Urinary bladder (tissue), 4 donors: ENCODE results near the gene EHHADH. TPM values are rescaled to one million over a fixed set of nuclear protein-coding genes. Genes with fewer than 3 reads are reported as not detected.
"Not testable (repeated sequence)": the region's sequence is repeated elsewhere in the genome, so short reads cannot be mapped to it uniquely, and the experiment has no call there.

ENCODE experiments used
- DNase-seq: peaks from one replicate; pipeline ENCODE4 v3.0.0-alpha.2; 2015; ENCODE audit errors: extremely low spot score
- H3K27ac ChIP-seq: one replicate; pipeline ENCODE4 v1.5.1; 2013; ENCODE audit warnings: low read depth, mild to moderate bottlenecking, moderate library complexity
- H3K36me3 ChIP-seq: one replicate; pipeline ENCODE4 v1.6.1; 2013; ENCODE audit warnings: mild to moderate bottlenecking, moderate library complexity; ENCODE audit not compliant: insufficient read depth
- H3K4me1 ChIP-seq: one replicate; pipeline ENCODE4 v1.6.1; 2013; ENCODE audit warnings: mild to moderate bottlenecking, moderate library complexity; ENCODE audit not compliant: insufficient read depth
- H3K4me3 ChIP-seq: one replicate; pipeline ENCODE4 v1.5.1; 2013; ENCODE audit warnings: low read depth, low read length
- WGBS: extraction: QIAGEN DNeasy Blood & Tissue Kit; methylation state at CpG from one replicate; pipeline ENCODE4 v1.1.7; 2013; 5-methylcytosine and 5-hydroxymethylcytosine counted together
- polyA plus RNA-seq: library from polyadenylated mRNA; stranded (reverse); fragments of 200-250 nt; gene quantifications from one replicate; pipeline ENCODE4 v1.2.3, GENCODE V29; 2013
- total RNA-seq: library from RNA; depleted of rRNA; stranded (reverse); fragments of >200 nt; gene quantifications from one replicate; pipeline ENCODE4 v1.2.3, GENCODE V29; 2014
- donor health status: healthy with polysubstance abuse.
- donor health status: healthy.

Gene EHHADH
- total and polyA plus RNA-seq, 2 donors: 3.4 to 5.1 TPM

GRCh38 chr3:185270262-185270955 is 16.6 kb upstream of the EHHADH start:
- H3K4me3 ChIP-seq: no peak overlapping the region
- H3K4me1 ChIP-seq: no peaks in the 10 kb centered on the region
- H3K27ac ChIP-seq: no peak overlapping the region
- no peak for DNase-seq
- WGBS: 36% methylated on average over 4 of the region's 4 CpGs
- no peaks in the 10 kb centered on the region for H3K36me3 ChIP-seq

- Histone ChIP-seq H3K36me3 (no peaks in the 10 kb centered on the region), H3K4me3 (no peak overlapping the region), H3K27ac (no peak overlapping the region), H3K4me1 (no peaks in the 10 kb centered on the region)
- WGBS: 57% methylated on average over 2 of the region's 2 CpGs
- no peak for DNase-seq
These were observed 14.5 kb upstream of the EHHADH start for GRCh38 chr3:185268194-185268962.

GRCh38 chr3:185267193-185267592 is 13.3 kb upstream of the EHHADH start:
- 75% methylated on average over 3 of the region's 3 CpGs for WGBS
- no peaks in the 10 kb centered on the region for H3K4me1 ChIP-seq

GRCh38 chr3:185264849-185265553 is 11.2 kb upstream of the EHHADH start:
- Histone ChIP-seq H3K36me3 (no peaks in the 10 kb centered on the region), H3K4me1 (no peaks in the 10 kb centered on the region), H3K4me3 (no peak overlapping the region), H3K27ac (no peak overlapping the region)
- 95% methylated on average over 25 of the region's 25 CpGs for WGBS
- DNase-seq: no peak

More at GRCh38 chr3:185267193-185267592, 13.3 kb upstream of the EHHADH start:
- H3K4me3 ChIP-seq: no peak overlapping the region
- DNase-seq: no peak
- H3K36me3 ChIP-seq: no peaks in the 10 kb centered on the region
- no peak overlapping the region for H3K27ac ChIP-seq

DNA sequence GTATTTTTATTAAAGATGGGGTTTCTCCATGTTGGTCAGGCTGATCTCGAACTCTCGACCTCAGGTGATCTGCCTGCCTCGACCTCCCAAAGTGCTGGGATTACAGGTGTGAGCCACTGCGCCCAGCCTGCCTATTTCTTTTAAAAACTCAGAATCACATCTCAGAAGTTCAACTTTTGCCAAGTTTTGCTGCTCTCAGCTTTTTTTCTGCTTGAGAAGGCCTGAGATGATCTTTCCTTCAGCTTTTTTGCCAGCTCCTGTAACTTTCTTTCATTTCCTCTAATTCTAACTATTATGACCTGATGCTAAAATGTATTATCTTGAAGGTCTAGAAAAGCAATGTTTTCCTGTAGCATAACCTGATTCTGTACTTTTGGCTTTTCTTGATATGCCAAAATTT is 9.6 kb upstream of the EHHADH start:
- DNase-seq: no peak
- 92% methylated on average over 4 of the region's 4 CpGs for WGBS

GRCh38 chr3:185257334-185257733 is 3.5 kb upstream of the EHHADH start:
- DNase-seq: no peak
- 98% methylated on average over 1 of the region's 1 CpG for WGBS
- no peak overlapping the region for H3K4me3 ChIP-seq
- no peaks in the 10 kb centered on the region for H3K36me3 ChIP-seq
- H3K4me1 ChIP-seq: no peaks in the 10 kb centered on the region
- H3K27ac ChIP-seq: no peak overlapping the region

More for the DNA sequence above, 9.6 kb upstream of the EHHADH start:
- H3K4me3 ChIP-seq: no peak overlapping the region
- no peaks in the 10 kb centered on the region for H3K36me3 ChIP-seq
- no peaks in the 10 kb centered on the region for H3K4me1 ChIP-seq
- H3K27ac ChIP-seq: no peak overlapping the region

DNA sequence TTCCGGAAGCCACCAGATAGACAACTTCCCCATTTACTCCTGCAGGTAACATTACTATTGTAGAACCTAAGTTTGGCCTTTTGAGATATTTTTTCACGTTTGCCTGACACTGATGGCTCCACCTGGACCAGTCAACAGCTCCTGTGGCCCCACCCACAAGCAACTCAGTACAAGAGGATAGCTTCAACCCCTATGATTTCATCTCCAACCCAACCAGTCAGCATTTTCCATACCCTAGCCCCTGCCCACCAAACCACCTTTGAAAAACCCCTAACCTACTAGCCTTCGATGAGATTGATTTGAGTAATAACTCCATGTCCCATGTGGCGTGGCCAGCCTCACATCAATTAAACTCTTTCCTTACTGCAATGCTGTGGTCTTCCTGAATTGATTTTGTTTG is 950 bp upstream of the EHHADH start:
- H3K27ac ChIP-seq: no peak overlapping the region
- no peak for DNase-seq
- no peak overlapping the region for H3K4me3 ChIP-seq
- WGBS: 97% methylated on average over 4 of the region's 4 CpGs
- H3K36me3 ChIP-seq: no peaks in the 10 kb centered on the region
- H3K4me1 ChIP-seq: no peaks in the 10 kb centered on the region

- not testable (repeated sequence) for H3K27ac ChIP-seq, H3K4me3 ChIP-seq, DNase-seq, H3K4me1 ChIP-seq, H3K36me3 ChIP-seq
- WGBS: 80% methylated on average over 4 of the region's 4 CpGs
These were observed 716 bp downstream of the EHHADH start for GRCh38 chr3:185253133-185253532.

DNA sequence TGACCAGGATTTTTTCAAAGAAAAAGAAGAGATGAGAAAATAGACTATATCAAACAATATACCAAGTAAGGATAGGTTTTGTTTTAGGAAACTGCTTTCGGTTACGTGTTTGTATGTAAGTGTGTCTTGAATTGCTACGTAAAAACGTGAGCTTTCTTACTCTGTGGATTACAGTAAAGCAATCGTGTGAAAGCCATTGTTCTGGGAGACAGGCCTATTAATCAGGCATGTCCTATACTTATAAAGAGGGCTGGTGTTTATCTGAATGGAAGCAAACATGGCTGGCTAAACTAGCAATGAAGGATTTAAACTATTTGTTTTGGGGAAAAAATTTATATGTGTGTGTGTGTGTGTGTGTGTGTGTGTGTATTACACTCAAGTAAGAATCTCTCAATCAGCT is 2.6 kb downstream of the EHHADH start:
- Histone ChIP-seq H3K4me1 (no peaks in the 10 kb centered on the region), H3K27ac (no peak overlapping the region), H3K4me3 (no peak overlapping the region), H3K36me3 (peaks cover 1% of the 10 kb centered on the region)
- 88% methylated on average over 5 of the region's 5 CpGs for WGBS
- no peak for DNase-seq

DNA sequence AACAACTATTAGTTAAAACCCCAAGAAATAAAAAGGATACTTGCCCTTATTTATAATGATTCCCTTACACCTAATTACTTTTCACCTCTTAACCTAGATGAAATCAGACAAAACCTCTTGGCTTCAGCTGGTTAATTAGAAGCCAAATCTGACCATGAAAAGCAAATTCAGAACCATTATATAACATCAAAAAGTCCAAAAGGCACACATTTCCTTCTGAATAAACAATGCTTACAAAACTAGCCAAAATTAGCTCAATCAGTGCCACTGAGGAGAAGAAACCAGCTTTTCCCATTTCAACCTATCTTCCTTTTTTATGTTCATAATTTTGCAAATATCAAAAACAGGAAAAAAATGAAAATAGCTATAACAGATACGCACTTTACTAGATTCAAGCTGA is 3.2 kb downstream of the EHHADH start:
- no peak overlapping the region for H3K27ac ChIP-seq
- H3K4me1 ChIP-seq: no peaks in the 10 kb centered on the region
- peaks cover 1% of the 10 kb centered on the region for H3K36me3 ChIP-seq
- no peak for DNase-seq
- H3K4me3 ChIP-seq: no peak overlapping the region
- WGBS: 1% methylated on average over 1 of the region's 1 CpG

GRCh38 chr3:185250247-185250646 is 3.6 kb downstream of the EHHADH start:
- H3K4me1 ChIP-seq: no peaks in the 10 kb centered on the region
- no peak for DNase-seq
- H3K36me3 ChIP-seq: peaks cover 1% of the 10 kb centered on the region
- no peak overlapping the region for H3K27ac ChIP-seq
- no peak overlapping the region for H3K4me3 ChIP-seq

GRCh38 chr3:185242642-185243041 is 11.2 kb downstream of the EHHADH start:
- Histone ChIP-seq H3K4me3 (no peak overlapping the region), H3K27ac (no peak overlapping the region)
- WGBS: 92% methylated on average over 3 of the region's 3 CpGs

DNA sequence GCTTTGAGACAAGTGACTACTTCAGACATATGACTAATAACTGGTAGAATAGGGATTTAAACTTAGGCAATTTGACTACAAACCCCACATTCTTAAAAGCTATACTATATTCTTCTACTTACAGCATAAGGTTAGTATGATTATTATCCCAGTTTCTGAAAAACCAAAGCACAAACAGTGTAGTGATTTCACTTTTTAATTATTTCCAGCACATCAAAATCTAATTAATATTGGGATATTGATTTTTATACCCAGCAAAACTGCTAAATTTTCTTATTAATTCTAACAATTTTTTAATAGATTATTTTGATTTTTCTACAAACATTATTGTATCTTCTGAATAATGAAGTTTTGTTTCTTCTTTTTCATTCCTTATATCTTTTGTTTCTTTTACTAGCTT is 16.9 kb downstream of the EHHADH start:
- no peak for DNase-seq
- no peaks in the 10 kb centered on the region for H3K36me3 ChIP-seq
- H3K27ac ChIP-seq: no peak overlapping the region
- no peaks in the 10 kb centered on the region for H3K4me1 ChIP-seq
- no peak overlapping the region for H3K4me3 ChIP-seq

More at GRCh38 chr3:185242642-185243041, 11.2 kb downstream of the EHHADH start:
- peaks cover under 1% of the 10 kb centered on the region for H3K36me3 ChIP-seq
- DNase-seq: no peak
- H3K4me1 ChIP-seq: no peaks in the 10 kb centered on the region

DNA sequence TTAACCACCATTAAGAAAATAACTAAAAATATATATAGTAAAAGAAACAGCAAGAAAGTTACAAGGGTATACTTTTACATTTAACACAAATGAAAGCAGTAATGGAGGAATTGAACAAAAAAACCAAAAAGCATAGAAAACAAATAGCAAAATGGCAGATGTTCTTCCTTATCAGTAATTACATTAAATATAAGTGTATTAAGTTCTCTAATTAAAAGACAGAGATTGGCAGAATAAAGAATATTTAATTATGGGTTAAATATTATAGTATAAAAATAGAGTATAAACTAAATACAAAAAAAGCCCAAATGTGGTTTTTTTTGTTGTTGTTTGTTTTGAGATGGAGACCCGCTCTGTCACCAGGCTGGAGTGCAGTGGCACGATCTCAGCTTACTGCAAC is 20.5 kb downstream of the EHHADH start:
- Histone ChIP-seq H3K36me3 (no peaks in the 10 kb centered on the region), H3K4me3 (no peak overlapping the region), H3K27ac (no peak overlapping the region), H3K4me1 (no peaks in the 10 kb centered on the region)
- WGBS: 98% methylated on average over 2 of the region's 2 CpGs
- no peak for DNase-seq
